Activated naive CD4-positive, alpha-beta T cell treated with anti-CD3 and anti-CD28 coated beads, Interleukin-2, amount 10 ng/mL, durations not matched to agents 7 days and 5 days (primary cell): ENCODE data around the gene SGMS1.

ENCODE experiments used
- CTCF ChIA-PET: fragments of 350-600 bp; sonication (Branson Sonifier 250); formaldehyde crosslinking; loops from one replicate; lab custom pipeline; 2021; ENCODE audit warnings: antibody characterized with exemption; lab: Charles Lee
- DNase-seq: peaks from one replicate; pipeline ENCODE4 v3.0.0-alpha.2; 2020
- H3K27ac Mint-ChIP-seq: one replicate; pipeline ENCODE4 v1.8.0; 2021; ENCODE audit warnings: mild to moderate bottlenecking, moderate library complexity, mixed read lengths
- H3K27me3 Mint-ChIP-seq: one replicate; pipeline ENCODE4 v1.8.0; 2021; ENCODE audit warnings: mild to moderate bottlenecking, mixed read lengths
- H3K36me3 Mint-ChIP-seq: one replicate; pipeline ENCODE4 v1.8.0; 2021; ENCODE audit warnings: mixed read lengths
- H3K4me1 Mint-ChIP-seq: one replicate; pipeline ENCODE4 v1.8.0; 2021; ENCODE audit warnings: mixed read lengths
- H3K4me3 Mint-ChIP-seq: one replicate; pipeline ENCODE4 v1.8.0; 2021; ENCODE audit warnings: mild to moderate bottlenecking, moderate library complexity, mixed read lengths
- H3K9me3 Mint-ChIP-seq: one replicate; pipeline ENCODE4 v1.8.0; 2021; ENCODE audit warnings: mixed read lengths

SGMS1 gene

DNA sequence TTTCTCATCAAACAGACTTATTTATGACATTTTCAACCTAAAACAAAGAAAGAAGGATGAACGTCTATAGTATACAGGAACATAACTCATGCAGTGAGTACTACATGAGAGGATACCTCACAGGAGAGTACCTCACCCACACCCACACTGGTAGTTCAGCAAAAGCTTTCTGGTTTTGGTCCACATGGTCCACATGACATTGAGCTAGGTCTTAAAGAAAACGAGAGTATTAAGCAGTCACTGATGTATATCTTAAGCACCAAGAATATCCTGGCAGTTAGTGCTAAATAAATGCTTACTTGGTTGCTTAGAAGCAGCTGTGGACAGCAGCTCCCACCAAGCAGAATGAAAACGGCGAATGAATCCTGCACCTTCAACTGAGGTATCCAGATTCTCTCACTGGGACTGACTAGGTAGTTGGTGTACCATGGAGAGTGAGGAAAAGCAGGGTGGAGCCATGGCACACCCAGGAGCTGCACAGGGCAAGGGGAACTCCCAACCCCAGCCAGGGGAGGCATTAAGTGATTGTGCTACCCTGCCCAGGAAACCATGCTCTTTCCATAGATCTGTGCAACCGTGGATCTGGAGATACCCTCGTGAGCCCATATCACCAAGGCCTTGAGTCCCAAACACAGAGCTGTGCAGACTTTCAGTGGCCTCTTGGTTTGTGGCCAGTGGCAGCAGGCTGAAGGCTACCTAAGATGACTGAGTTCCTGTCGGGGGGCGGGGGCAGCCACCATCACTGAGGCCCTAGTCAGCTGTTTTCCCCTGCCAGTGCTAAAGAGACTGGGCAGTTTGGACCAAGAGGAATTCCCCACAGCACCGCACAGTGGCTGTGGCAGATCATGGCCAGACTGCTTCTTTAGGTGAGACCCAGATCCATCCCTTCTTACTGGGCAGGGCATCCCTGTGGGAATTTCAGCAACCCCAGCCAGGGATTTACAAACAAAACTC is 143.4 kb downstream of the SGMS1 start:
- H3K4me1 Mint-ChIP-seq, result no peaks in the 10 kb centered on the region
- CTCF ChIA-PET, result interaction anchor here (0.6 kb wide), 1 partner anchor 38 kb away, joined by 3 read pairs; no protein-coding TSS in a partner anchor
- DNase-seq, result no peak
- H3K27me3 Mint-ChIP-seq, result no peaks in the 10 kb centered on the region
- no peak overlapping the region for H3K27ac Mint-ChIP-seq
- H3K4me3 Mint-ChIP-seq, result no peak overlapping the region
- peaks cover 23% of the 10 kb centered on the region for H3K36me3 Mint-ChIP-seq
- H3K9me3 Mint-ChIP-seq, result peaks cover 44% of the 10 kb centered on the region

DNA sequence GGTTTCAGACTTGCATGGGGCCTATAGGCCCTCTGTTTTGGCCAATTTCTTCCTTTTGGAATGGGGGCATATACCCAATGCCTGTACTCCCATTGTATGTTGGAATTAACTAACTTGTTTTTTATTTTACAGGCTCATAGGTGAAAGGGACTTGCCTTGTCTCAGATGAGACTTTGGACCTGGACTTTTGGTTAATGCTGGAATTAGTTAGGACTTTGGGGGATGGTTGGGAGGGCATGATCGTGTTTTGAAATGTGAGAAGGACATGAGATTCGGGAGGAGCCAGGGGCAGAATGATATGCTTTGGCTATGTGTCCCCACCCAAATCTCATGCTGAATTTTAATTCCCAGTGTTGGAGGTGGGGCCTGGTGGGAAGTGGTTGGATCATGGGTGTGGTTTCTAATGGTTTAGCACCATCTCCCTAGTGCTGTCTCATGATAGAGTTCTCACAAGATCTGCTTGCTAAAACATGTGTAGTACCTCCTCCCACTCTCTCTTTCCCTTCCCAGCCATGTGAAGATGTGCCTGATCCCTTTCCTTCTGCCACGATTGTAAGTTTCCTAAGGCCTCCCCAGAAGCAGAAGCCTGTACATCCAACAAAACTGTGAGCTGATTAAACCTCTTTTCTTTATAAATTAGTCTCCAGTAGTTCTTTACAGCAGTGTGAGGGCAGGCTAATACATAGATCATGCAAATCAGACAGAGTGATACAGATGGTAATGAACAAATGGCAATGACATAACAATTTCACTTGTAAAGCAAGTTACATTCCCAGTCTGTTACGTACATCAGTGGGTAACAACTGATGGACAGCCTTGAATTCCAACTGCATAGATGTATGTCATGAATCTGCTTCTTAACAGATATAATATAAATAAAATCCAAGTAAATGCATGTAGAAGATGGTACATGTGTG is 146.2 kb downstream of the SGMS1 start:
- no peak overlapping the region for H3K4me3 Mint-ChIP-seq
- peaks cover 9% of the 10 kb centered on the region for H3K36me3 Mint-ChIP-seq
- CTCF ChIA-PET, result no interaction called here
- H3K9me3 Mint-ChIP-seq, result peaks cover 21% of the 10 kb centered on the region
- DNase-seq, result no peak
- no peaks in the 10 kb centered on the region for H3K4me1 Mint-ChIP-seq
- H3K27ac Mint-ChIP-seq, result no peak overlapping the region
- H3K27me3 Mint-ChIP-seq, result no peaks in the 10 kb centered on the region

DNA sequence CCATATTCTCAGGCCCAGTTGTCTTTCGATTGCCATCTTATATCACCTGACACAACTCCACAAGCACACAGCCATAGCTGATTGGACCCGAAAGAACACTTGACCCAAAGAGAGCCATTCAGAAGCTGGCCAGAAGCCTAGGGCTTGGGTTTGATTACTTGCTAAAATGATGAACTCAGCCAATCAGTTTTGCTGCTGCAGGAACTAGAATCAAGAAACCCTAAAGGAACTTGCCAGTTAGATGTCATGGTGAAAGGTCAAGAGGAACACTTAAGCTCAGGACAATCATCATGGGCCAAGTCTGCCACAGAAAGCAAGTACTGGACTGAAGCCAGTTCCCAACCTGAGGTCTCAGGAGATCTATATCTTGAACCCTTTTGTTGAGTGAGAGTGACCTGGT is 150.0 kb downstream of the SGMS1 start:
- CTCF ChIA-PET, result no interaction called here
- Mint-ChIP-seq H3K36me3 (peaks cover 8% of the 10 kb centered on the region), H3K4me3 (no peak overlapping the region), H3K27ac (no peak overlapping the region), H3K9me3 (peaks cover 10% of the 10 kb centered on the region), H3K4me1 (peaks cover 15% of the 10 kb centered on the region), H3K27me3 (no peaks in the 10 kb centered on the region)
- DNase-seq, result no peak

DNA sequence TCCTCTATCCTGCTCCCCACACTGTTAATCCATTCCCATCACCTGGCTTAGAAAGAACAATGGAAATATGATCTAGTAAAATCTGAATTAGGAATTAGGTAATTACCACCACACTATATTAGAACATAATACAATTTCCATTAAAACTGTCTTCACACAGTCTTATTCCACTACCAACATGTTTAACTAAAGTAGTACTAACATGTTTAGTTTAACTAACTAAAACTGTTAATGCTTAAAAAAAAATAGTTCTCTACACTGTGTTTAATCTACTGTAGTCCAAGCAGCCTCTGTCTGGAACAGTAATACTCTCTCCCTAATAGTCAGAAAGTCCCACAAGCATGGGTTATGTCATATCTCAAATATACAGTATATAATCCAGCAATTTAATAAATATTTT is 150.8 kb downstream of the SGMS1 start:
- H3K27ac Mint-ChIP-seq, result no peak overlapping the region
- H3K27me3 Mint-ChIP-seq, result no peaks in the 10 kb centered on the region
- H3K36me3 Mint-ChIP-seq, result peaks cover 7% of the 10 kb centered on the region
- H3K9me3 Mint-ChIP-seq, result peaks cover 9% of the 10 kb centered on the region
- peaks cover 22% of the 10 kb centered on the region for H3K4me1 Mint-ChIP-seq
- CTCF ChIA-PET, result no interaction called here
- H3K4me3 Mint-ChIP-seq, result no peak overlapping the region
- no peak for DNase-seq

DNA sequence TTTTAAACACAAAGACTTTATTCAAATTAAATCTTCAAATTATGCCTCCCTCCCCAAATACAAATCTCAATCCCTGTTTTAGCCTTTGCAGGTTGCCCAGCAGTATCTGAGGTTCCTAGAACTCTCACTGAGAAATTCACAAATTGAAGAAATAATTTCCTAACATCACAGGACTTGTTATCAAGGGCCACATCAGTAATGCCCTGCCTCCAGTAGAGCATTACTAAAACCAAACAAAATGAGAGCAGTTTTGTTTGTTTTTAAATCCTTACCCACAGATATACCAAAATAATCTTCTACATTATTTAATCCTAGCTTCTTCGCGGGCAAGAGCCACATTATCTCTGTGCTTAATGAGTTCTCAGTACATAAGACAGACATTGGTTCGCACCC is 152.2 kb downstream of the SGMS1 start:
- H3K4me1 Mint-ChIP-seq, result peaks cover 24% of the 10 kb centered on the region
- peaks cover 2% of the 10 kb centered on the region for H3K36me3 Mint-ChIP-seq
- H3K27me3 Mint-ChIP-seq, result no peaks in the 10 kb centered on the region
- H3K9me3 Mint-ChIP-seq, result peaks cover 2% of the 10 kb centered on the region
- H3K4me3 Mint-ChIP-seq, result no peak overlapping the region
- CTCF ChIA-PET, result no interaction called here
- no peak for DNase-seq
- H3K27ac Mint-ChIP-seq, result no peak overlapping the region

DNA sequence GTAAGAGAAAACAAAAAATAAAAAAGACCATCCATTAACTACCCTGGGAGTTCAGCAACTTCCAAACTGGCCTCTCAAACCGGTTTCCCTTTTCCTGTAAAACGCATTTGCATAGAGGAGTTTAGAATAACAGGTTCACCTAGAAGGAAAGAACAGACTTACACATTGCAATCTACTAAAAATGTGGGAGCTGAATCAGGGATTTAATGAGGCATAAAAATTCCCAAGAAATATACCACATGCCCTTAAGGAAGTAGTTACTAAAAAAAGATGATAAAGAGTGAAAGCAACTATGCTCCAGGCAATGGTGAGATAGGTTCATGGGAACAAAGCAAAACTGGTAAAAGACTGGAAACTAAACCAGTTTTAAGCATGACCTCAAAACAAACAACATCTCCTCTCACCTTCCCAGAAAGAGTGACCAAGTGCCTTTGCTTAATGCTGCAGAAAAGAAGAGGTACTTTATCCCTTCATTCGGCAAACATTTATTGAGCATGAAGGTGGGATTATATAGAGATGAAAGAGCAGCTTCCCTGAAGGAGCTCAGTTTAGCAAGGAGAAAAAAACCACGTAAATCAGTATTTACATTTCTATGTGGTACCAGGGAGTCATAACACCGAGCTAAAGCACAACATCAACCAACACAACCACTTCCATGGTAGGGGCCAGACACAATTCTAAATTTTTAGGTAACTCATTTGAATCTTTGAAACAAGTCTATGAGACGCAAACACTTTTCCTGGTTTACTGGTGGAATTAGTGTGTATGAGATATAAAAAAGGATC is 152.8 kb downstream of the SGMS1 start:
- DNase-seq, result no peak
- Mint-ChIP-seq H3K4me3 (no peak overlapping the region), H3K36me3 (no peaks in the 10 kb centered on the region), H3K9me3 (no peaks in the 10 kb centered on the region), H3K4me1 (peaks cover 24% of the 10 kb centered on the region), H3K27ac (no peak overlapping the region), H3K27me3 (no peaks in the 10 kb centered on the region)
- CTCF ChIA-PET, result no interaction called here

DNA sequence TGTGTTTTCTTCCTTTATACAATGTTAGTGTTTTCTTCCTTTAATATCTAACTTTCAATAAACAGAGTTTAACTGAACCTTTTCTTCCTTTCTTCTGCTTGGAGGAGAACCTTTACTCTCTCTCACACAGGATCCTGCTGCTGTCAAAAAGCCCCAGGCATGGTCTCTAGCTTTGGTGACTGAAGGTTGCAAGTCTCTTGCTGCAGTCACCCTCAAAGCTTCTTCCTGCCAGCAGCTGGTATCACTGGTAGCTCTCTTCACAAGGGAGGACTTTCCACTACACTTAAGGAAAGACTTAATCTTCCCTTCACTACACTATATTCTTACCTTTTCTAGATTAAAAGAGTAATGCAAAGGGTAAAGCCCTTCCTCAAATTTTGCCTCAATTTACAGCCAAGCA is 153.4 kb downstream of the SGMS1 start:
- Mint-ChIP-seq H3K36me3 (no peaks in the 10 kb centered on the region), H3K4me1 (peaks cover 24% of the 10 kb centered on the region), H3K27me3 (no peaks in the 10 kb centered on the region), H3K9me3 (no peaks in the 10 kb centered on the region), H3K27ac (no peak overlapping the region), H3K4me3 (no peak overlapping the region)
- DNase-seq, result no peak
- CTCF ChIA-PET, result no interaction called here

DNA sequence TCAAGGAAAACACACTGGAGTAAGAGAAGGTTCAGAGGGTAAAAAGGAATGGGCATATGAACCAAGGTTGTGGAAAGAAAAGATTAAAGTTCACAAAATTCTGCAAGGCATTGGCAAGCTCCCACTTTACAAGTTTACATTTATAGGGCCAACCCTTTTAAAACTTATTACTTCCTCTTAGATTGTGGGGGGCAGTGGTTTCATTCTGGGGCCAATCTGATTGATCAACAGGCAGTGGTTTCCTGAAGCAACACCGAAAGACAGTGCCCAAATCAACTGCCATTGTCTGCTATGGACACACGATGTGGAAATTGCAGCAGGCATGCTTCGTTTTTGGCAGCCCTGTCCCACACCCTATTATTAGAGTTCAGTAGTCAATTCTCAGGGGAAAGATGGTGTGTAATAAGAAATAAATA is 154.0 kb downstream of the SGMS1 start:
- H3K4me3 Mint-ChIP-seq, result no peak overlapping the region
- peaks cover 24% of the 10 kb centered on the region for H3K4me1 Mint-ChIP-seq
- H3K36me3 Mint-ChIP-seq, result no peaks in the 10 kb centered on the region
- no peaks in the 10 kb centered on the region for H3K27me3 Mint-ChIP-seq
- CTCF ChIA-PET, result no interaction called here
- no peak overlapping the region for H3K27ac Mint-ChIP-seq
- DNase-seq, result no peak
- no peaks in the 10 kb centered on the region for H3K9me3 Mint-ChIP-seq

DNA sequence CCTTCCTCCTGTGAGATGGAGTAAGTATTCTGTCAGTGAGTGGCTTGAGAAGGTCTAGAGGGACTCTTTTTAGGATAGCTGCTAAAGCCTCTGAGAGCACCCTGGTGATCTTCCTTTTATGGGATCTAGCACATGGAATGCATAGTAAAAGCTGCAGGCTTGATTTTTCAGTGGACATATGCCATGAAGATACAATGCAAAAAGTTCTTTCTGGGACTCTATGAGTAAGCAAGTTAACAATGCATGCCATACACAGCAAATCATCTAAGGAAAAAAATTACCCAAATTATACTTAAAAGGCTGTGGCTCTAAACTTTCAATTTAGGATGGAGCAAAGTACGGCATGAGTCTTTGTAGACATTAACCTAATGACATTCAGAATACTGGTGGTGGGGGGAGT is 154.5 kb downstream of the SGMS1 start:
- peaks cover 24% of the 10 kb centered on the region for H3K4me1 Mint-ChIP-seq
- no peaks in the 10 kb centered on the region for H3K36me3 Mint-ChIP-seq
- no peak overlapping the region for H3K27ac Mint-ChIP-seq
- CTCF ChIA-PET, result no interaction called here
- no peaks in the 10 kb centered on the region for H3K9me3 Mint-ChIP-seq
- H3K27me3 Mint-ChIP-seq, result no peaks in the 10 kb centered on the region
- DNase-seq, result no peak
- no peak overlapping the region for H3K4me3 Mint-ChIP-seq

DNA sequence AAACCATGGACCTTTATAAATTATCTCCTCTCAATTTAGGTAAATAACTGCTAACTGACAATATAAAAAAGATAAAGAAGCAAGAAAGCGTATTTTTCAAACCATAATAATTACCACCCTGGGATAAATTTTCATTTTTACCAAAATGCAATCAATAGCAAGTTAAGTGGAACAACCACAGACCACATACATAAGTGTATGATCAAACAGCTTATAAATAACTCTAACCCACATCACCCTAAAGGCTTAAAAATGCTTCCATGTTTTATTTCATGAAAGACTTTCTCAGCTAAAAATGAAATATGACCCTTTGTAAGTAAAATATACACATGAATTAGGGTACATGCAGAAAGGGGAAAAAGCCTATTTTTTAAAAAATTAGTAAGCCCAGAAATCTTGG is 156.5 kb downstream of the SGMS1 start:
- no peaks in the 10 kb centered on the region for H3K9me3 Mint-ChIP-seq
- no peak overlapping the region for H3K27ac Mint-ChIP-seq

DNA sequence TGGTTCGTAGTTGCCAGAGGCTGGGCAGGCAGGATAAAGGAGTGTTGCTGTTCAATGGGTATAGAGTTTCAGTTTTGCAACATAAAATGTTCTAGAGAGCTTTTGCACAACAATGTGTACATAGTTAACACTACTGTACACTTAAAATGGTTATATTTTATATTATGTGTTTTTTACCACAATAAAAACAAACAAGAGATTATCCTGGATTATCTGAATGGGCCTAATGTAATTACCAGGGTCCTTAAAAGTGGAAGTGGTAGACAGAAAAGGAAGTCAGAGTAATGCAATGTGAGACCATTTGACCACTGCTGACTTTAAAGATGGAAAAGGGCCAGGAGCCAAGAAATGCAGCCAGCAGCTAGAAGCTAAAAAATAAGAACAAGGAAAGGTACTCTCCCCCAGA is 159.7 kb downstream of the SGMS1 start:
- CTCF ChIA-PET, result no interaction called here
- peaks cover 10% of the 10 kb centered on the region for H3K4me1 Mint-ChIP-seq

More for the DNA sequence above, 156.5 kb downstream of the SGMS1 start:
- CTCF ChIA-PET, result no interaction called here
- no peak for DNase-seq
- H3K27me3 Mint-ChIP-seq, result no peaks in the 10 kb centered on the region
- peaks cover 24% of the 10 kb centered on the region for H3K4me1 Mint-ChIP-seq
- H3K36me3 Mint-ChIP-seq, result no peaks in the 10 kb centered on the region
- H3K4me3 Mint-ChIP-seq, result no peak overlapping the region

DNA sequence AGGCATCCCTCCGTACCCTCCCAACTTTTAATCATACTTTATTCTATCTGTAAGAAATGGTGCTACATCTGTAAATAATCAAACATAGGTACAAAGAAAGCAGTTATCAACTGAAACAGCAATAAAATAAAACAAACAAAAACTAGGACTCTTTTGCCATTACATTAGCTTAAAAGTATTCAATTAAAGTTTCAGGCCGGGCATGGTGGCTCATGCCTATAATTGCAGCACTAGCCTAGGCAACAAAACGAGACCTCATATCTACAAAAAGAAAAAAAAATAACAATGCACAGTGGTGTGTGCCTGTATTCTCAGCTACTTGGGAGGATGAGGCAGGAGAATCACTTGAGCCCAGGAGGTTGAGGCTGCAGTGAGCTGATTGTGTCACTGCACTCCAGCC is 161.9 kb downstream of the SGMS1 start:
- no peak for DNase-seq
- Mint-ChIP-seq H3K27ac (no peak overlapping the region), H3K27me3 (no peaks in the 10 kb centered on the region), H3K4me3 (no peak overlapping the region), H3K9me3 (no peaks in the 10 kb centered on the region), H3K36me3 (peaks cover 8% of the 10 kb centered on the region), H3K4me1 (no peaks in the 10 kb centered on the region)
- CTCF ChIA-PET, result no interaction called here

More for the DNA sequence above, 159.7 kb downstream of the SGMS1 start:
- no peak for DNase-seq
- Mint-ChIP-seq H3K27me3 (no peaks in the 10 kb centered on the region), H3K9me3 (no peaks in the 10 kb centered on the region), H3K4me3 (no peak overlapping the region), H3K27ac (no peak overlapping the region), H3K36me3 (peaks cover 8% of the 10 kb centered on the region)

DNA sequence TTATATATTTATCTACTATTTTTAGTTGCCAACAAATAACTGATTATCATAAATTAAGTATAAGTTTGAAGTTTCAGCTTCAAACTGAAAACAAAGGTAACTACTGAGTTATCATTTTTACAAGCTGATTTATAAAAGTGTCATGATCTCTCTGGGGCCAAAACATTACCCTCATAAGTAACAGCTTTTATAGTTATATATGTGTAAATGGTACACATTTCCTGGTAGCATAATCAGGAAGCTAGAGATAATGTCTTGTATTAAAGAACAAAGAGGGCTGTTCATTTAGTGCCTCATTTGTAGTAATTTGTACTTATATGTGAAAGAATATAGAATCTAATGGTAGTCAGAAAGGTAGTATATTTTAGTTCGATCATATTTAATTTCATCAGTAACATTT is 162.6 kb downstream of the SGMS1 start:
- peaks cover 8% of the 10 kb centered on the region for H3K36me3 Mint-ChIP-seq
- CTCF ChIA-PET, result no interaction called here

DNA sequence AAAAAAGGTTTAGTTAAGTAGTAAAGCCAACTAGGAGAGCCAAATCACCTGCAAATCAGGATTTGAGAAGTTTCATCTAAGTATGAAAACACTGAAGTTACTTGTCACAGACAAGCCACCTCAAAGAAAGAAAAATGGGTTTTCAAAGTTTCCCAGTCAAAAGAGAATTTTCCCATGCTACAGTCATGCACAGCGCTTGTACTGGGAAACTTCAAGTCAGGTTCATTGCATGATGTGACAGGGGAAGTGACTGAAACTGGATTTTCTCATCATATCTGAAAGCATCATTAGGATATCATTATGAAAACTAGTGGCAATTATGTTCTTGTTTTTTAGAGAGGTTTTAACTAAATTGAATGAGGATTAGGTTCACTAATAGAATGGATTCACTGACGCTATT is 167.0 kb downstream of the SGMS1 start:
- H3K4me3 Mint-ChIP-seq, result no peak overlapping the region
- H3K9me3 Mint-ChIP-seq, result no peaks in the 10 kb centered on the region
- H3K27me3 Mint-ChIP-seq, result no peaks in the 10 kb centered on the region
- H3K36me3 Mint-ChIP-seq, result peaks cover 8% of the 10 kb centered on the region
- no peak for DNase-seq
- H3K4me1 Mint-ChIP-seq, result no peaks in the 10 kb centered on the region
- no peak overlapping the region for H3K27ac Mint-ChIP-seq
- CTCF ChIA-PET, result no interaction called here

More for the DNA sequence above, 162.6 kb downstream of the SGMS1 start:
- H3K4me1 Mint-ChIP-seq, result no peaks in the 10 kb centered on the region
- H3K4me3 Mint-ChIP-seq, result no peak overlapping the region
- H3K27ac Mint-ChIP-seq, result no peak overlapping the region
- no peaks in the 10 kb centered on the region for H3K9me3 Mint-ChIP-seq
- no peak for DNase-seq
- no peaks in the 10 kb centered on the region for H3K27me3 Mint-ChIP-seq
